Dedifferentiated amniotic fluid mesenchymal stem cell (primary cell): ENCODE data around the gene SRRM4.
A peak's percentile ranks its signal among the peaks of the same experiment; 100 is the strongest.

Source experiments
- DNase-seq: peaks from one replicate; pipeline ENCODE4 v3.0.0-alpha.2; 2016; ENCODE audit errors: extremely low spot score

The SRRM4 gene

GRCh38 chr12:119167902-119168301, 186.6 kb downstream of the SRRM4 start:
- no peak for DNase-seq

DNA sequence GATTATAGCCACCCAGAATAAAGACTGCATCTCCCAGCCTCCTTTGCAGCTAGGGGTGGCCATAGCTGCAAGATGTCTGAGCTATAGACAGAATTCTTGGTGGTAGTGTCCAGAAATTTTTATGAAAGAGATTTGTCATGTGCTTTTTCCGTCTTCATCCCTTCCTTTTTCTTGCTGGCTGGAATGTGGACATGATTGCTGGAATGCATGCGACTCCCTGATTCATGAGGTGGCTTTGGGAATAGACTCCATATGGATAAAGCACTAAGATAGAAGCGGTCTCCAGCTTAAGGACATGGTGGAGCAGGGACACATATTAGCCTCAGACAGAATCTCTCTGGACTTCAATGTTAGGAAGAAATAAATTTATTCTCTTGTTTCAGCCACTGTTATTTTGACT, 187.4 kb downstream of the SRRM4 start:
- DNase-seq, result no peak

DNA sequence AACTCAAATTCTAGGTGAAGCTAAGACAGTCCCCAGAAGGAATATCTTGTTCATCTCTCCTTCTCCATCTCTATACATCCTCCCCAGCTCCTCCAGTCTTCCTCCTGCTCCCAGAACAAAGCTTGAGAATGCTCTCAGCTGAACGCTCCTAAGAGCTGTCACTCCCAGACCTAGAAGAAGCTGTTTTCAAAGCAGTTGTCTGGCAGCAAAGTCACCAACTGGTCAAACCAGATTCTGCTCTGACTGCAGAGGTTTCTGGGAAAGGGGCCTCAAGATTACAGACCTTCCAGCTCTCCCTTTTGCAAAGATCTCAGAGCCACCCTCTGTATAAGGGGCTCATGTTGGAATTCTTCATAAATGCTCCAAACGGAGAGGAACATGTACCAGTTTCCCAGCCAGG, 187.8 kb downstream of the SRRM4 start:
- DNase-seq, result no peak

DNA sequence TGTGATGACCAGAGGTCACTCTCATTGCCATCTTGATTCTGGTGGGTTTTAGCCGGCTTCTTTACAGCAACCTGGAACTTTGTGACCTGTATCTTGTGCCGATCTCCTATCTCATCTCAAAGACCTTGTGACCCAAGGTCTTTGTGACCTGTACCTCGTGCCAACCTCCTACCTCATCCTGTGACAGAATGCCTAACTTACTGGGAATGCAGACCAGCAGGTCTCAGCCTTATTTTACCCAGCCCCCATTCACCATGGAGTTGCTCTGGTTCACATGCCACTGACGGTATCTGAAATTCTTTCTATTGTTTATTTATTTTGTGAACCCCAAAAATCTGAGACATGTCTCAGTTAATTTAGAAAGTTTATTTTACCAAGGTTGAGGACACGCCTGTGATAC, 189.9 kb downstream of the SRRM4 start:
- no peak for DNase-seq

GRCh38 chr12:119171691-119172425, 190.5 kb downstream of the SRRM4 start:
- DNase-seq, result no peak

GRCh38 chr12:119175081-119175480, 193.7 kb downstream of the SRRM4 start:
- no peak for DNase-seq

DNA sequence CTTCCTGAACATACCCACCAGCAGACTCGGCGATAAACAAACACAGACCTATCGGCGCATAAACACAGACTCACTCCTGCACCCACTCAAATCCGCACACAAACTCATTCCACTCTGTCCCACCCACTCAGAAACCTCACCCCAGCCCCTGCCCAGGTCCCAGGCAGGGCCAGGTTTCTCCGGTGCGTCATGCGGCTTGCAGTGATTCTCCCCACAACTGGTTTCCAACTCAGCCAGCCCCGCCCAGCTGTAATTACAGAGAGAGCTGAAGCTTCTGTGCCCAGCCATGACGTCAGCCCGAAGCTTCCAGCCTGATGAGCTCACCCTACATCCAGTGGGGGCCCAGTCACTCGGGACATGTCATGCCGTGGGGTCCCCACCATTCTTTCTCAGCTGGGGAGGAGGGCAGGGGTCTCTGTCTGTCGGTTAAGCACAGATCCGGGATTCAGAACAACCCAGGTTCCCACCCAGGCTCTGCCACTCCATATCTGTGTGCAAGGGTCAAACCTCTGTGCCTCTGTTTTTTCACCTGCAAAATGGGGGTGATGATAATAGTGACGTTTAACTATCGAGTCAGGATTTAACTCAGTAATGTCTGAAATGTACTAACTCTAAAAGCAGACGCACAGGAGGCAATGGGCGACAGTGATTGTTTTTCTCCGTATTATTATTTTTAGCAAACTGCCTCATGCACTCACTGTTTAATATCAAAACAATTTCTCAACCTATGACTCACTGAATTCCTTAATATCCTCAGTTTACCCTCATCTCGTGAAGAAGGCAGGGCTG, 195.1 kb downstream of the SRRM4 start:
- DNase-seq, result peak; percentile 19

DNA sequence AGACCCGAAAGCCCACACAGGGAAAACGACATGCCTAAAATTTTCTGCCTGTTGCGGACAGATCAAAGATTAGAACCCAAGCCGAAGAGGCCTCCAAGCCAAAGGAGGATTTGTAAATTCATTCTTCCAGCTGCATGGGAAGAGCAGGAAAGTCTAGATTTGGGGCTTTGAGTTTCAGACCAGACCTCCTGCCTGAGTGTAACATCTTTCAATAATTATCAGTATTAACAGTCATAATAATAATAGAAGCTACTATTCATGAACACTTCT, 195.7 kb downstream of the SRRM4 start:
- DNase-seq, result no peak

GRCh38 chr12:119177724-119178380, 196.5 kb downstream of the SRRM4 start:
- DNase-seq, result no peak

DNA sequence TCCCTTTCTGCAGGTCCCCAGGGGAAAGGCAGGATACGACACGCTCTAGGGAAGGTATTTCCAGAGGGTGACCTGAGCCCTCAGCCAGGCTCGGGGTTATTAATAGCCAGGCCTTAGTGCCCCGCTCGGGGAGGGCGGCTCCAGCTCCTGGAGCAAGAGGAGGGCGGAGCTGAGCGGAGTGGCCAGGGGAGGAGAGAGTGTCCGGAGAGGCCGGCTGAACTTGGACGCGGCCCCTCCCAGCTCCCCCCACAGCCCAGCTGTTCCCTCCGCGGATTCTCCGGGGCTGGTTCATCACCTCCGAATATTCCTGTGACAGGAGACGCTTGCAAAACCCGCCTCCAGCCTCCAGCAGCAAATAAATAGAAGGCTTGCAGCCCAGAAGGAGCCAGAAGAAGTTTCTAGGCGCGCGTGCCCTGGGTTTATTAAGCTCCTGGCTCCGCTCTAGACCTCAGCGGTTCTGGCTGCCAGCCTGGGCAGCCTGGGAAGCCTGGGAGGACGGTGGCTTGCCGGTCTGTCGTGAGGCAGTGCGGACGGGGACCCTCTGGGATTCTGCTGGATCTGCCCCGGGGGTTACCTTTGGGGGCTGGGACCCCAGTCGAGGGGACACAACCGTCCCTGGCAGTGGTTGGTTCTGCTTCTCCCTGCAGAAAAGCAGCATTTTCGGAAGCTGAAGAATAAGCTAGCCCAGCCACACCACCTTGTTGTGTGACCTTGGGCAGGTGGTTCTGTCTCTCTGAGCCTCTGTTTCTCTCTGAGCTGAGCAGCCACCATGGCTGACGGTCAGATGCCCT, 197.4 kb downstream of the SRRM4 start, which contains the start of gene HSPB8:
Gene HSPB8, plus strand, starts transcription at position 388 of the 791 bp plus-strand sequence. Its CDS starts 382 bp downstream, at position 770.
- no peak for DNase-seq

DNA sequence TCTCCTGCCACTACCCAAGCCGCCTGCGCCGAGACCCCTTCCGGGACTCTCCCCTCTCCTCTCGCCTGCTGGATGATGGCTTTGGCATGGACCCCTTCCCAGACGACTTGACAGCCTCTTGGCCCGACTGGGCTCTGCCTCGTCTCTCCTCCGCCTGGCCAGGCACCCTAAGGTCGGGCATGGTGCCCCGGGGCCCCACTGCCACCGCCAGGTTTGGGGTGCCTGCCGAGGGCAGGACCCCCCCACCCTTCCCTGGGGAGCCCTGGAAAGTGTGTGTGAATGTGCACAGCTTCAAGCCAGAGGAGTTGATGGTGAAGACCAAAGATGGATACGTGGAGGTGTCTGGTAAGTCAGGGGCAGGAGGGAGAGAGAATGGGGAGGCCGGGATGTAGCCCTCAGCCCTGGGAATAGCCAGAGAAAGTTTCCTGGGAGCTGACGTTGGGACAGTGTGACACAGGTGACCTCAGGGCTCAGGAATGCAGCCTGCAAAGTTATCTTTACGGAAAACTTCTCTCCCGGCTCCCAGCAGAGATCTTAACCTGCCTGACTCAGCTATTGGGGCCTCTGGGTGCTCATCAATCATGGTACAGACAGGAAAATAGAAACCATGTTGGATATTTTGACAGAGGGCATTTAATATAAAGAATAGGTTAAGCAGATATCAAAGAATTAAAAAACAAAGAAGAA, 198.1 kb downstream of the SRRM4 start:
- no peak for DNase-seq

DNA sequence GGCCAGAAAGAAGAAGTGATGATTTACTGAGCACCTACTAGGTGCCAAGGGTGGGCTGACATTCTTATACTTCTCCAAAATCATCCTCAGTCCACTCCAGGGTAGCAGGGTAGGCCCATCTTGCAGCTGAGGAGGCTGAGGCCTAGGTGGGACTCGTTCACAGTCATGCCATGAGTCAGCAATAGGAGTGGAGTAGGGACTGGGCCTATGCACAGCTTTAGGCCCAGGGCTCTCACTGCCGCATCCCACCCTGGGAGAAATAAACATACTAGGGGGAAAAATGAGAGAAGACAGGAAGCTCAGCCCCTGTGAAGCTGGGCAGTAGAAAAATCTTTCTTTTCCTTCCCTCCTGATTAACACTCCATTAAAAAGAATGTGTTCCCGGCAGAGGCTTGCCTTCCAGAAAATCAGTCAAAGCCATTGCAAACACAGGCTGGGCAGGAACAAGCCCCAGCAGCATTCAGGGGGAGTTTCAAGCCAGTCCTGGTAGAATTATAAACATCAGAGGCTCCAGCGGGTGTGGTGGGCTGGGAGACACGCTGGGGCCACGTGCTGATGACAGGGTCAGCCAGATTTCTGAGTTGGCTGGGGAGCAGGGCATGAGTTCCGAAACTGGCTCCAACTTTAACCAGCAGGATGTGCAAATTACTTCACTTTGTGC, 199.2 kb downstream of the SRRM4 start:
- no peak for DNase-seq

- DNase-seq, result no peak
These were observed 199.9 kb downstream of the SRRM4 start for GRCh38 chr12:119181202-119181601.

DNA sequence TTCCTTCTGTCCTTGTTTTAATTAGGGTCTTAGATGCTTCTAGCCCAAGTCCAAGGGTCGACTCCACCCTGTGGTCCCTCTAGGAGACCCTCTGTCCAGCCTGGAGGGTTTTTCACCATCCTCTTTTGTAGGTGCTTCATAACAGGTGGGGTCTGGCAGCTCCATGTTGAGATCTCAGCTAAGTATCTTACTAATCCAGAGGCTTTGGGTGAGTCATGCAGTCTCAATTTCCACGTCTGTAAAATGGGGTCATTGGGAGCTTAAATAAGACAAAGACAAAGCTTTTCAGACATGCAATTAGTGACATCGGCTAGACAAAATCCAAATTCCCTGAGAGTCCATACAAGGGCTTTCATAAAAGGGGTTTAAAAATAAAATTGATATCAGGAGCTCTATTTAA, 200.6 kb downstream of the SRRM4 start:
- no peak for DNase-seq

DNA sequence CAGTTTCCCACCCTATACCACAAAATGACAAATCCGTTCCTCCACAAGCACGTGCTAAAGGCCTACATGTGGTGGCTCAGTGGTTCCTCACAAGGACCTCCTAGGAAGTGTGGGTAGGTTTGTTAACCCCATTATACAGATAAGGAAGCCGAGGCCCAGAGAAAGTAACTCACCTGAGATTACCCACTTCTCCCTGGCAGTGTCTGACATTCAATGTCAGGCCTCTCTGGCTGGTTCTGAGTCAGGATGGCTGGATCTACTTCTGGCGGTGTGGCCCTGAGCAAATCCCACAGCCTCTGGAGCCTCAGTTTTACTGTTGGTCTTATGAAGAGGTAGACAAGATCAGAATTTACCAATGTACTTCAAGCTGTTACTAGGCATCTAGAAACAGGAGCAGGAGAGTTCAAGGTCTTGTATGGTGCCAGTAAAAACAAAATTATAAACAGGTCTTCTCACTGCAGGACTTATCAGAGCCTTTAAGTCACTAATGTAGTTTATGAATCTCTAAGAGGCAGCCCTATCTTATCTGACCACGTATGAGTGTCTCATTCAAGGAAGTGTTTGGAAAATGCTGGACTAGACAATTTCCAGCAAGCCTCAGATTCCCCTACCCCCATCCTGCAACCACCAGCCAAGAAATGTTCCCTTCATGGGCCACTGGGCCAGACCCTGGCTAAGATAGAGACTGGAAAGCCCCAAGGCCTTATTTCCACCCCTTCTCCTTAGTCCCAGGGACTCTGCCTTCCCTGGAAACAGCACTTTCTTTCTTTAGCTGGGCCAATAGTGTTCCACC, 201.6 kb downstream of the SRRM4 start:
- DNase-seq, result no peak

DNA sequence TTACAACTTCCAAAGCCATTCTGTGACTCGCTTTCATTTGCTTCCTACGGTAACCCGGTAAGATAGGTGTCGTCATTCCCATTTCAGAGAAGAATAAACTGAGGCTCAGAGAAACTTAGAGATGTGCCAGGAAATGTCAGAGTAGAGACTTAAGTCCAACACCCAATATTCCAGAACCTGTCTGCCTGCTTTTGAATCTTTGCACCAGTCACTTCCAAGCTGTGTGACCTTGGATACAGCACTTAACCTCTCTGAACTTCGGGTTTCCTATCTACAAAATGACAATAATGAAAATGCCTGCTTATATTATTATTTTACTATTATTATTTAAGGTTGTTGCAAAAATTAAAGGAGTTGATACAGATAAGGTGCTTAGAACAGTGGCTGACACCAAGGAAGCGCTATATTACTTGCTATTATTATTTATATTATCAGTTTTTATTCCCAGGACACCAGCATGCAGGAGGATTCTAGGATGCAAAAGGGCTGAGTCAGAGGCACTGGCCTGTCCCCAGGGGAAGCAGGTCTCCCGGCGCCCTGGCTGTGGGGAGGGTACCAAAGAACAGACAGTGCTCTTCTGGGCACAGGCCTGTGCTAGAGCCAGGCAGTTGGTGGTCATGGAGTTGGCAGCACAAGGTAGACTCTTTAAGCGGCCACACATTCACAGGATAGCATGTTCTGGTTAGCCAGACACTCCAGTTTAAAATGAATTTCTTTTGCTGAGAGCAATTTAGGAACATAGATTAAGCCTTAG, 202.8 kb downstream of the SRRM4 start:
- no peak for DNase-seq

DNA sequence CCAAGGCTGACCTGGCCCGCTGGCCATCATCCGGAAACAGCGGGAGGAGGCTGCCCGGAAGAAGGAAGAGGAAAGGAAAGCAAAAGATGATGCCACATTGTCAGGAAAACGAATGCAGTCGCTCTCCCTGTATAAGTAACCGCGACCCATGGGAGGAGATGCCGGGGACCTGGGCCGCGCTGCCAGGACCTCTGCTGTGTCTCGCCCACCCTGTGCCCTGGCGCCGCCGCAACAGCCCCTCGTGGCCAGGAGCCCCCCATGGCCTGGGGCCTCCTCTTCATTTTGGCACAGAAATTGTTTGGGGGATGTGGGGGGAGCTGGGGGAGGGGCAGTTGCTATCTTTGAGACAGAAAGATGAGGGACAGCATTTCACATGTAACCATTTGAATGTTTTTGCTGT, 213.9 kb downstream of the SRRM4 start:
- DNase-seq, result no peak

GRCh38 chr12:119198440-119198839, 217.1 kb downstream of the SRRM4 start:
- DNase-seq, result no peak

GRCh38 chr12:119200601-119201000, 219.3 kb downstream of the SRRM4 start:
- no peak for DNase-seq
